ENCODE data around the gene PDK2.

DNA sequence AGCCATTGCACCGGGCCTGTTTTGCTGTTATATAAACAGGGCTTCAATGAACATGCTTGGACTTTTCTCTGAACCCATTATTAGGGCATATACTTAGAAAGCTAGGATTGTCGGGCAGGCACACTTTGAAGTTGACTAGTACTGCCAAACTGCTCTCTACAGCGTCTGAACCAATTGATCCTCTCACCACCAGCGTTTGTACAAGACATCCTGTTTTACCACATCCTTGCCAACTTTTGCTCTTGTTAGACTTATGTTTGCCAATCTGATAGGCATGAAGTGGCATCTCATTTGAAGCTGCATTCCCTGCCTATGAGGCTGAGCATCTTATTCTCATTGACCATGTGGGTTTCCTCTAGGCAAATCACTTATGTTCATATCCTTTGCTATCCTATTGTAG lies 62.7 kb downstream of the PDK2 start:
- TF ChIP-seq FOXM1 (IDR thresholded peaks at IDR 0.05; ENCODE audit: borderline replicate concordance) (no peak), BHLHE40 (IDR thresholded peaks at IDR 0.05; ENCODE audit: borderline replicate concordance) (no peak), ELF4 (IDR thresholded peaks at IDR 0.05) (no peak), LEF1 (IDR thresholded peaks at IDR 0.05; ENCODE audit: borderline replicate concordance) (no peak), FOXA1 (IDR thresholded peaks at IDR 0.05) (no peak), ARNT (IDR thresholded peaks at IDR 0.05) (no peak), L3MBTL2 (conservative IDR thresholded peaks at IDR 0.05) (no peak)

Data from HEK293T (cell line).